CD4-positive, alpha-beta T cell treated with Interleukin-6 for 4 hours (primary cell): ENCODE data around the gene ADIPOR2.

Experiments used
- DNase-seq: peaks from one replicate; pipeline ENCODE4 v3.0.0-alpha.2; 2020; ENCODE audit warnings: mixed read lengths

The ADIPOR2 gene

GRCh38 chr12:1779783-1780182 lies 88.9 kb downstream of the ADIPOR2 start:
- DNase-seq: no peak

GRCh38 chr12:1781772-1782171 lies 90.9 kb downstream of the ADIPOR2 start:
- no peak for DNase-seq

GRCh38 chr12:1782215-1782614 lies 91.3 kb downstream of the ADIPOR2 start:
- DNase-seq: no peak

GRCh38 chr12:1787714-1788113 lies 96.8 kb downstream of the ADIPOR2 start:
- DNase-seq: no peak

- no peak for DNase-seq
Measured at GRCh38 chr12:1790444-1790843, 99.6 kb downstream of the ADIPOR2 start.

- DNase-seq: peak; percentile 78
Measured at GRCh38 chr12:1791104-1791841, 100.4 kb downstream of the ADIPOR2 start.

GRCh38 chr12:1792406-1792805 lies 101.5 kb downstream of the ADIPOR2 start:
- DNase-seq: no peak

GRCh38 chr12:1793426-1794210 lies 102.7 kb downstream of the ADIPOR2 start:
- DNase-seq: no peak

- DNase-seq: no peak
Measured at GRCh38 chr12:1794440-1795090, 103.7 kb downstream of the ADIPOR2 start.

GRCh38 chr12:1795221-1795784 lies 104.4 kb downstream of the ADIPOR2 start:
- DNase-seq: no peak

- DNase-seq: peak; percentile 96
Measured at GRCh38 chr12:1795785-1796514, 105.1 kb downstream of the ADIPOR2 start.

- DNase-seq: peak; percentile 70
Measured at GRCh38 chr12:1796515-1797010, 105.7 kb downstream of the ADIPOR2 start.

GRCh38 chr12:1797011-1797901 lies 106.4 kb downstream of the ADIPOR2 start:
- peak; percentile 74 for DNase-seq

- no peak for DNase-seq
Measured at GRCh38 chr12:1797991-1798640, 107.2 kb downstream of the ADIPOR2 start.

GRCh38 chr12:1798641-1799020 lies 107.8 kb downstream of the ADIPOR2 start:
- DNase-seq: no peak

GRCh38 chr12:1799051-1799881 lies 108.4 kb downstream of the ADIPOR2 start:
- no peak for DNase-seq

GRCh38 chr12:1799882-1800400 lies 109.1 kb downstream of the ADIPOR2 start:
- no peak for DNase-seq

GRCh38 chr12:1800401-1801302 lies 109.8 kb downstream of the ADIPOR2 start:
- DNase-seq: peak; percentile 41
